Germinal center (tissue), 1 donor: ENCODE measurements around the gene RDX.

Experiments
- DNase-seq: peaks from one replicate; pipeline ENCODE4 v3.0.0; 2012; ENCODE audit warnings: mixed read lengths, low spot score

The RDX gene

DNA sequence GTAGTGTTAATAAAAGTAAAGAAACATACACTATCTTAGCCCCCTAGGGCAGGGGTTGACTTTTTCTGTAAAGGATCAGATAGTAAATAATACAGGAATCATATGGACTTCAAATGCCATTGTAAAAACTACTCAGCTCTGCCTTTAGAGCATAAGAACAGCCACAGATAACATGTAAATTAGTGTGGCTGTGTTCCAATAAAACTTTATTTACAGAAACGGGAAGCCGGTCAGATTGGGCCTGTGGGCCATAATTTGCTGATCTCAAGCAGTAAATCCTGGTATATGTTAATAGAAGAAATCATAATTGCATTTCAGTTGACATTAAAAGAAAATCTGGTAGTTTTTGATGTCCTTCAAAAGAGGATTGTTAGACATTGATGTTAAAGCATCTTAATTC is 126.7 kb downstream of the RDX start:
- no peak for DNase-seq

DNA sequence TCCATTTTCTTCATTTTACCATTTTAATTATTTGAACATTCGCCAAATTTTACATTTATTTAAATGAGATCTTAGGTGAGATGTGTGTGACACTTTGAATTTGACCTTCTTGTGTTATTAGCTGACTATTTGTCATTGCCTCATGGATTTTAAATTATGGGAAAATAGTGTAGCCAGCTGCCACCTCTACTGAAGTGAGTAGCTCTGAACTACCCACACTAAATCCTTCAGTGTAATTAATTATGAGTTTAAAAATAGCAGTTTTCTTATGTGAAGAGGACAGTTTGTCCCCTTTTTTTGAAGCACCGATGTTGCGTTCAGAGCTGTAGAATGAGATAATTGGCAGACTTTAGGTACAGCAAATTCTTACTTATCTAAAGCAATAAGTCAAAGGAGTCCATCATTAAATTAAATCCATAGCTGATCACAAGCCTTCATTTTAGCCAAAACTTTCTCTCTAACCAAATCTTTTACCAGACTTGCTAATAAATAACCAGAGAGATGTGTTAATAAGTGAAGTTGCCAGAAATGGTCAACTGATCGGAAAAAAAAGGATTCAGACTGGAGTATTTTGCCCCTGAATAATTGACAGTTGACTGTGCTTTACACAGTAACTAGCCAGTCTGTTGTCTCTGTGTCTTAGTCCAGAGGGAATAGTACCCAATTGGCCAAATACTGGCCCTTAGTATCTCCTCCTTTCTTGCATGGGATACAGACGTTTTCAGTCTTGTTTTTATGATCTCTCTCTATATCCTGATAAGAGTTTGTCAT is 128.2 kb downstream of the RDX start:
- DNase-seq, result no peak

DNA sequence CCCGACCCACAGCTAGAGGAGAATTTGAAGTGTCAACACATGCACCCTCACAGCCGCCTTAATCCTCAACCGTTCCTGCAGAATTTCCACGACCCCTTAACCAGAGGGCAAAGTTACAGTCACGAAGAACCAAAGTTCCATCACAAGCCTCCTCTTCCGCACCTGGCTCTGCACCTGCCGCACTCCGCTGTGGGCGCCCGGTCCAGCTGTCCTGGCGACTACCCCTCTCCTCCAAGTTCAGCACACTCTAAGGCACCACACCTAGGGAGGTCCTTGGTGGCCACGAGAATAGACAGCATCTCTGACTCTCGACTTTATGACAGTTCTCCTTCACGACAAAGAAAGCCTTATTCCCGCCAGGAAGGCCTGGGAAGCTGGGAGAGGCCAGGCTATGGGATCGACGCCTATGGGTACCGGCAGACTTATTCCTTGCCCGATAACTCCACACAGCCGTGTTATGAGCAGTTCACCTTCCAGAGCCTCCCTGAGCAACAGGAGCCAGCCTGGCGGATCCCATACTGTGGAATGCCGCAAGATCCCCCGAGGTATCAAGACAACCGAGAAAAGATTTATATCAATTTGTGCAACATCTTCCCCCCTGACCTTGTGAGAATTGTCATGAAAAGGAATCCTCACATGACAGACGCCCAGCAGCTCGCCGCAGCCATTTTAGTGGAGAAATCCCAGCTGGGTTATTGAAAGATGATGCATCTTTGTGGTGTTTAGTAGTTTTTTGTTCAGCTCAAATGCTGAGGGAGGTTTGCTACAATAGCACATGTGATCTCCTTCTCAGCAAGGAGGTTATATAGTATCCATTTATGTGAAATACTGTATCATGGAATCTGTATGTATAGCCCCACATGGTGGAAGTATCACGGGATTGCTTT is 131.1 kb downstream of the RDX start:
- no peak for DNase-seq

DNA sequence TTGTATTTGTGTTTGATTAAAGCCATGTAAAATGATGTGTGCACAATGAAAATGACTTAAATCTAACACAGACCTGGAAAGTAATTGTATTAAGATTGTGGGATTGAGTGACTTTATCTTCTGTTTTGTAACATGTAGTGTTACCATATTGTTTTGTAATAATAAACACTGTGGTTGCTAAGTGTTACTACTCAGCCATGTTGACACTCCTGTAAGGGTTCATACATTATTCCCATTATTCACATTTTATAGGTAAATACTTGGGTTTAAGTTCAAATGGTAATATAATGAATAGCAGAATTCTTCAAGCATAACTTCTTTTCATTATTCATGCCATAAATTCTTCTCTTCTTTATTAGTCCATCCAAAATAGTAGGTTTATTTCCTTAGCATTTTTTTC is 134.2 kb downstream of the RDX start:
- DNase-seq, result no peak

DNA sequence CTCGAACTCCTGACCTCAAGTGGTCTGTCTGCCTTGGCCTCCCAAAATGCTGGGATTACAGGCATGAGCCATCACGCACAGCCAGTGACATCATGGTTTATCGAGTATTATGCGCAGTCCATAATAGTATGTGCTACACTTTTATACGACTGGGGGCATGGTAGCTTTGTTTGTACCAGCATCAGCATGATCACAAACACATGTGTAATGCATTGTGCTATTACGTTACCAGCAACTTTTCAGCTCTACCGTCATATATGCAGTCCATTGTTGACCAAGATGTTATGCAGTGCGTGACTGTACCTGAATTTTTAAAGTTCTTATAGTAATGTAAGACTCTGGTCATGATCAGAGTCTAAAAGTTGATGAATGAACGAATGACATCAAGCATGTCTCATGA is 135.4 kb downstream of the RDX start:
- no peak for DNase-seq

DNA sequence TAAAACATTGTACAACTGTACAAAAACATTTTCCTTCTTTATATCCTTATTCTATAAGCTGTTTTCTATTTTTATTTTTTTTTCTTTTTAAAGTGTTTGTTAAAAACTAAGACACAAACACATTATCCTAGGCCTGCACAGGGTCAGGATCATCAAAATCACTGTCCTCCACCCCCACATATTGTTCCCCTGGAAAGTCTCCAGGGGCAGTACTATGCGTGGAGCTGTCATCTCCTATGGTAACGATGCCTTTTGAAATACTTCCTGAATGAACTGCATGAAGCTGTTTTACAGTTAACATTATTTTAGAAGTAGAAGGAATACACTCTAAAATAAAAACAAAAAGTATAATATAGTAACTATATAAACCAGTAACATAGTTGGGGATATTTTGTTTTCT is 136.0 kb downstream of the RDX start:
- no peak for DNase-seq

DNA sequence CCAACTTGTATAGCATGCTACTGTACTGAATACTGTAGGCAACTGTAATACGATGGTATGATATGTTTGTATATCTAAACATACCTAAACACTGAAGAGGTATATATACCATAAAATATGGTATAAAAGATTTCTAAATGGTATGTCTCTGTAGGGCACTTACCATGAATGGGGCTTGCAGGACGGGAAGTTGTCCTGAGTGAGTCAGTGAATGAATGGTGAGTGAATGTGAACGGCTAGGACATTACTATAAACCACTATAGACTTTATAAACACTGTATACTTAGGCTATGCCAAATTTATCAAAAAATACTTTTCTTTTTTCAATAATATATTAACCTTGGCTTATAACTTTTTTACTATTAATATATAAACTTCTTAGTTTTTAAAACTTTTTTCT is 136.4 kb downstream of the RDX start:
- DNase-seq, result no peak

DNA sequence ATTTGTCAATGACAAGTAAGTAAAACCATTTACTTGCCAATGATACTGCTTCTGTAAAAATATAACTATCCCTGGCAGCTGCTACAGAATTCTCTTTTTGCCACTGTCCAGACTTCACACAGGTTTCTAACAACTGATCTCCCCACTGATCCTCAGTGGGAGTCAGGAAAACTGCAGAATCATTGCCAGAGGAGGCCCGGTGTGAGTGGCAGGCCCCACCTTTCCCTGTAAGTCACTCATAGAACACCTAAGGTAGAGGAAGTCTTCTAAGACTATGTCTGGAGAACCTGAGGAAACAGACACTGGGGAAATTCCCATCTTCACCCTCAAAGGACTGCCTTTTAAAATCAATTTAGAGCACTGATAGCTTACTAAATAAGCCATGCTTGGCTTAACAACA is 136.9 kb downstream of the RDX start:
- DNase-seq, result no peak

DNA sequence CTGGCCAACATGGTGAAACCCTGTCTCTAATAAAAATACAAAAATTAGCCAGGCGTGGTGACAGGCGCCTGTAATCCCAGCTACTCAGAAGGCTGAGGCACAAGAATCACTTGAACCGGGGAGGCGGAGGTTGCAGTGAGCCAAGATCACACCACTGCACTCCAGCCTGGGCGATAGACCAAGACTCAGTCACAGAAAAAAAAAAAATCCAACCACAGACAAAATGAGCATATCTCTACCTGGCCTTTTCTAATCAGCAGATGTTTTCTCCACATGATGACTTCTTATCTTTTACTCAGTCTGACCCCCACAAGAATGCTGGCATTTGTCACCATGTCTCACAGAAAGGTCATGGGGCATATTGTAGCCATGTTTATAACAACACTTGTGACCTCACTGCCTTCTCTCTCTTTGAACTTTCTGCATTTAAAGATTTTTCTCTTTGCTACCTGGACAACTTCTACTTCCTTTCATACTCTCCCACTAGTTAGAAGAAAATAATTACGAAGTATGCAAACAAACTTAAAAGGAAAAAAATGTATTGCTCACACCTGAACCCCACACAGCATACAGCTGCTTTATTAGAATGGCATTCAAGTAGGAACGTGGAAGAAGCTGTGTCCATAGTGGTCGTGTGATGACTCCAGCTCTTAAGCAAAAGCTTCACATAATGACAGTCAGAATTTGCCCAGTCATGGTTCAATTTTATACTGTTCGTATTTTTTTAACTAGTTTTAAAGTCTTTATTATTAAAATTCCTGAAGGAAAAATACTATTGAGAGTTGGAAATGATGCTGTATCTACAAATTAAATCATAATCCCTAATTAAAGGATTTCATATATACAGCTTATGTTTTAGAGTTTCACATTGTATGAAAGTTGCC is 137.9 kb downstream of the RDX start:
- DNase-seq, result no peak

DNA sequence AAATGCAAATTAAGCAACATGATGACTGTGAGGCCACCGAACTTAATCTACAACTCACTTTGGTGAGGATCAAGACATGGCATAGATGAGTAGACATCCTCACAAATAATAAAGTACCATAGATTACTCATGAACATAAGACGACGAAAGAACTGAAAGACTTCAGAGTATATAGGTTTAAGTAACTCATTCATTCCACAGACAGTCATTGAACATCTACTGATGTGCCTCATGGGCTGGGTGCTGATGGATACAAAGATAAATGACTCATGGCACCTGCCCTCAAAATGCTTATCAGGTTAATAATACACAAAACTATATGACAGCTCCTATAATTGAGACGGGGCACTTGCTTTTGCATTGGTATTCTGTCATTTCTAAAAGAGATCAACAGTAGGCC is 139.9 kb downstream of the RDX start:
- DNase-seq, result no peak

DNA sequence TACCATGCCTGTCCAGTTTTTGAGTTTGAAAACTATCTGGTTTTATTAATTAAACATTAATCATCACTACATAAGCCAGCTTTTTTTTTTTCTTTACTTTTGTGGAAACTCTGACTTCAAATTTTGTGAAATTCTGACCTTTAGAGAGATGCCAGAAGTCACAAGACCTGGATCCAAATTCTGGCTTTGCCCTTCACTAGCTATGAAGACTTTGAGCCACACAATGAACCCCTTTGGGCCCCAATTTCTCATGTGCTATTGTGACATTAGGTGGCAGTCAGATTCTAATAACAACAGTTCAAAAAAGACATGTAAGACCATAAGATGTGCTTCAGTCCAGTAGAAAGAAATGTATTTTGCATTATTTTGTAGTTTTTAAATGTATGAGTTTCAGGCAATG is 142.9 kb downstream of the RDX start:
- DNase-seq, result no peak

DNA sequence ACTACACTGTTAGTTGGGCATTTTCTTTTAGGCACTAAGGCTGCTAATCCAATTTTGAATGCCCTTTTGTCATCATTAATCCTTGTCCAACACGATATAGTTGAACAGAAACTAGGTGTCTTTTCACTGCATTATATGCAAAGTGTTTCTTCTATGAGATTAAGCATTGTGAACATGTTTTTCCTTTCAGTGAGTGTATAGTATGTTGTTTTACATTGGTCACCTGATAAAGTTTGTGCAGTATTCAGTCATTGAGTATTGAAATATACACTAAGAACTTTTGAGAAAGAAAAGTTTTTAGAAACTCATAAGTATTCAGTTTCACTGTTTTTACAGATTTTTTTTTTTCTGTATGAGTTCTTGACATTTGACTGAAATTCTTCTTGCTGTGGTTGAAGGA is 144.2 kb downstream of the RDX start:
- no peak for DNase-seq

DNA sequence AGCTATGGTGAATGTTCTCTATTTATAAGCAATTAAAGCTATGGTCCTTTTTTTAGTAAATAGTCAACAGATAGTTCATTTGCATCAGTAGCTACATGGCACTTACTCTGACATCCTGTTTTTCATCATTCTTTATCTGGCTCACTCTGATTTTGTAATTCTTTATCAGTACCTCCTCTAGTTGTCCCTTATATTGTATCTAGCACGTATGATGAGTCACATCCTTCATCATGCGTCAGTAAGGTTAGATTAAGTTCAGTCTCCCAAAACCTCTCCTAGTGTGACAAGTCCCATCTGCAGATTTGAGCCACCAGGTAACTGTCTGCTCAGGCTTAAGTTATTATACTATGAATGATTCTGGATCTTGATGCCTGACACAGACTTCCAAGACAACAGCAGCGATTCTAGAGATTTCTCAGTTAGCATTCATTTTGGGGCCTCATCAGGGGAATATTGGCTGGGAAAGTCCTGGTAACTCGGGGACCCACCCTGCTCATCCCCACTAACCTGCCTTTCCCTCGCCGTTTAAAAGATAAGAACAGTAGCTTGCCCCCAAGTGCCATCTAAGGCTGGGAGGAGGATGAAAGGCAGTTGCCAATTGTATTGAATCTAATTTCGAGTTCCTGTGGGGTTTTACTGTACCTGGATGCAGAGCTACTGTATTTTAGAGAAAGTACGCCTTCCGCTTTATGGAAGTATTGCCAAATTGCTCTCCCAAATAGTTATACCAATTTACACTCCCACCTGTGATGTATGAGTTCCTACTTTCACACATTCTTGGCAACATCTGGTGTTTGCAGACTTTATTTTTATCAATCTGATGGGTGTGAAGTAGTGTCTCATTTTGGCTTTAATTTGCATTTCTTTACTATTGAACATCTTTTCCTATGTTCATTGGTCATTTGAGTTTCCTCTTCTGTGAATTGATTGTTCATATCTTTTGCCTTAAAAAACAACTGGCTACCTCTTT is 147.4 kb downstream of the RDX start:
- peak; percentile 4 for DNase-seq

DNA sequence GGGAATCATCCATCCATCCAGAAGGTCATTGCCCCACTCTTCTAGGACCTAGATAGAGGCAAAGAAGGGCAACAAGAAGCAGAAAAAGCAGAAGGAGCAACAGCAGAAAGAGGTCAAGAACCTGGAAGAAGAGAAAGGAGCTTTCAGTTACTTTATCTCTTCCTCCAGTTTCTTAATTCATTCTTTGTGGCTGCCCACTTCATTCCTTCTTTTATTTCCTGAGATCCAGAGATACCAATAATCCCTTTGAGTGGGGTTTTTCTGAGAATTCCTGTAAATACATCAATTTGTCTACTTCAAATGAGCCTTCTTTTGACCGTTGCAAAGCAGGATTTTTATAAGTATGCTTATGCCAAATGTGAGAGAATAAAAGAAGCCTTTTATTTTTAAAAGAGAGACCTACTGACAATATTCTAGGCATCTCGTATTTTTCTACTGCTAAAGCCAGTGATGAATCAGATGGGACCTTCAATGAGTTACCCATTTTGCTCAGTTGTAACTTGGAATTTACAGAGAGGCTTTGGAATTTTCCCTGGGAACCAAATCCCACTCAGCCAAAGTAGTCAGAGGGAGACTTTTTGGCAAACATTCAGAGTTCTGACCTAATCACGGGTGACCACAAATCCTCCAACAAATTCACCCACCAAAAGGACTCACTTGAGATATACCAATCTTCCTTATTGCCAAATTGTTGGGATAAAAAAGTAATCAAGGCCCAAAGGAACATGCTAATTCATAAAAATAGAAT is 148.3 kb downstream of the RDX start:
- DNase-seq, result no peak

DNA sequence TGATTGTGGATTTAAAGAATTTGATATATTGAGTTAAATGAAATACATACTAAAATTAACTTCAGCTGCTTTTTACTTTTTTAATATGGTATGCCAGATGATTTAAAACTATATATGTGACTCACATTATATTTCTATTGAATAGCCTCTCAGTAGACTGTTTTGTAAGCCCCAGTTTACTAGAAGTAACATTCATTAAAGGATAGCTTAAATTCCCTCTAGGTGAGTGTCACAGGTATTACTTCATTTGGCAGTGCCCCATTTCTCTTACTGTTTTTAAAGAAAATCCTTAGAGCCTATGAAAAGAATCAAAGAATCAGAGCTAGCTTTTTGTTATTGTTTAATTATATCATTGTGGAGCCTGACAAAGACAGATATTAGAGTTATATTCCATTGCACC is 154.6 kb downstream of the RDX start:
- no peak for DNase-seq

DNA sequence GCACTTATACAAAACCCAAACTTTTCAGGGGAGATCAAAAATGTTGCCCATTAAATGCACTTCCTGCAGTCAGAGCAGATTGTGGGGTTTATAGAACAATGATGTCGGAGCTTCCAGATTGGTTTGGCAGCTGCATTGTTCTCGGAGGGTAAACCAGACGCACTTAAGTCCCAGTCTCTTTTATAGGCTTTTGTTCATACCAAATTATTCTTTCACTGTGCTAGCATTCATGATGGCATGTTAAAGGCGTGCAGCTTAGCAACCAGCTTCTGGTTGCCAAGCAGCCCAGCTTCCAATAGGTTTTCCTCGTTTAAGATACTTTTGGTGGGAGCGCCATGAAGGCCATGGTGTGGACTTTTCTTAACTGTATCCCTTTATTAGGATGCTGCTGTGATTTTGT is 162.3 kb downstream of the RDX start:
- no peak for DNase-seq

DNA sequence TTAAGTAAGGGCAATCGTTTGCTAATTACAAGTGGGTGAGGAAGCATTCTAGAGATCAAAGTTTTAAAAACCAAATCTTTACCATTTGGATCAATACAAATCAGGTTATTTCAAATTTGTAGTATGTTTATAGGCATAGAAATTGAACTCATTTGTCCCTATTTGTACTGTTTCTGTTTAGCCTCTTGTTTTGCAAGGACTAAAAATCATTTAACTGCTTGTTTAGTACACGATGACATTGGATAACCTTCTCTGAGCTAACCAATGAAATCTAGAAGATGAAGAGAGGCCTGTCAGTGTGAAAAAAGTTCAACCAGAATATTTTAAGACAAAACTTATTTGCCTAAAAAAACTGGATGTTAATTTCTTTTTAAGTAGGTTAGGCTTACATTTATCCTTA is 163.3 kb downstream of the RDX start:
- no peak for DNase-seq

DNA sequence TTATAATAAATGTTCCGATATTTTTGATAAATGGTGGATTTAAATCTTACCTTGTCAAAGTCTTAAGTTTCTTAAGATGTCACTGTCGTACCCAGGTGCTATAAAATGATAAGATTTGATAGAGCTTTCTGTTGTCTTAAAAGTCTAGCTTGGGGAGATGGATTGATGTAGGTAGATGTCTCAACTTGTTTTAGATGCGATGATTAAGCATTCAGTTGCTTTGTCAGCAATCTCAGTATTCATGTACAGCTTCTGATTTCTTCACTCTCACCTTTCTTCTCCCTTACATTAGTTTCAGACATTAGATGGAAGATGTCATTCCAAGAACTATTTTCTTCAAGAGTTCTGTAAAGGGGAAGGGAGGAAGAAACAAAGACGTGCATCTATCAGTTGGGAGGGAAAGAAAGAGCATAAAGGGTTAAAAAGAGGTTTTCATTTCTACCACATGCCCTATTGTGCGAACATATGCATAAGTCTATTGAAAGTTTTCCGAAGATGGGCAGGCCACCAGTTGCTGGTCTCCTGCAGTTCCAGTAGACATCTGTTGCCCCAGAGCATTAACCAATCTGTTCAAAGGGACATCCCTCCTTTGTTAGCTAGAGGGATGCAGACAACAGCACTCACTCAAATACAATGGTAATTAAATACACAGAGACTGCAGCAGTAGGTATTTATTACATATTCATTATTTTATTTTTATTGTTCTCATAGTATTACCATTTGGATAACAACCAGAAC is 164.9 kb downstream of the RDX start:
- no peak for DNase-seq

DNA sequence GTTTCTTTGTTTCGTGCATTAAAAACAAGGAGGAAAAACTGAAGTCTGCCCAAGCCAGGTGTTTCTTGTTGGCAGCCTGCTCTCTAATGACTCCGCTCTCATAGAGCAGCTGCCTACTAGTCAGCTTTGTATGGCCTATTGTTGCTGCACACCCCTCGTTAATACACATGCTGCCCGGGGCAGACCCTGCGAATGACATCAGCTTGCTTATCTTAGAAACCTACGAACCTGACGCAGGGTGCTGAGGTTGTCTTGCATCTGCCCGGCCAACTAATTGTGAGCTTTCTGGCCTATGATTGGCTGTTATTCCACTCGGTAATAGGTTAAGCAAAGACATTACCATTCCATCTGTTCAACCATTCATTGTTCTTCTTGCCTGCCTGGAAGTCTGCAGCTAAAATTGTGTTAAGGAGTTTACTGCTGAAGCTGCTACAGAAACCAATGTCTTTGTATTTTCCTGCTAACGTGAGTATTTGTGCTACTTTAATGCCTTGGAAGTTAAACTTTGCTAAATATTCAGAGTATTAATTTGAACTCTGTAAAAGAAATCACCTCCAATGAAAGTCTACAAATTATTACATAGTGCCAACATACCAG is 165.7 kb downstream of the RDX start:
- DNase-seq, result no peak
